GM18517 (cell line): Measurements from ENCODE around the gene USP34.
"Not testable (repeated sequence)": the region's sequence is repeated elsewhere in the genome, so short reads cannot be mapped to it uniquely, and the experiment has no call there.

ENCODE experiments used
- ATAC-seq: cut with Tn5 transposase; IDR thresholded peaks from one replicate; pipeline ENCODE4 v1.9.1; 2021; ENCODE audit warnings: mild to moderate bottlenecking, moderate library complexity; ENCODE audit not compliant: unreplicated experiment

USP34 gene

GRCh38 chr2:61461404-61461803, 9.5 kb downstream of the USP34 start:
- no peak for ATAC-seq

- no peak for ATAC-seq
Observed at GRCh38 chr2:61460163-61460562, 10.7 kb downstream of the USP34 start.

DNA sequence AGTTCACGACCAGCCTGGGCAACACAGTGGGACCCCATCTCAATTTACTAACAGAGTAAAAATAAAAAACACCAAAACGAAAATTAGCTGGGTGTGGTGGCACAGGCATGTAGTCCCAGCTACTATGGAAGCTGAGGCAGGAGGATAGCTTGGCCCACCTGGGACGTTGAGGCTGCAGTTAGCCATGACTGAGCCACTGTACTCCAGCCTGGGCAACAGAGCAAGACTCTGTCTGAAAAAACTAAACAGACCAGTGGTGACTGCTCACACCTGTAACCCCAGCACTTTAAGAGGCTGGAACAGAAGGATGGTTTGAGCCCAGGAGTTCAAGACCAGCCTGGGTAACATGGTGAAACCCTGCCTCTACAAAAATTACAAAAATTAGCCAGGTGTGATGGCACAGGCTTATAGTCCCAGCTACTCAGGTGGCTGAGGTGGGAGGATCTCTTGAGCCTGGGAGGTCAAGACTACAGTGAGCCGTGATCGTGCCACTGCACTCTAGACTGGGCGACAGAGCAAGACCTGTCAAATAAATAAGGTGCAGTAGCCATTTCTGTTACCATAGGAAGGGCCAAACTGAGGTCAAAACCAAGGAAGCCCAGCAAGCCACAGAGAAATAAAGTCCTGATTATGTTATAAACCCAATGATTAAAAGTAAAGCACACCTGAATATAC, 14.0 kb downstream of the USP34 start:
- ATAC-seq = no peak

GRCh38 chr2:61456070-61456745, 14.7 kb downstream of the USP34 start:
- no peak for ATAC-seq

DNA sequence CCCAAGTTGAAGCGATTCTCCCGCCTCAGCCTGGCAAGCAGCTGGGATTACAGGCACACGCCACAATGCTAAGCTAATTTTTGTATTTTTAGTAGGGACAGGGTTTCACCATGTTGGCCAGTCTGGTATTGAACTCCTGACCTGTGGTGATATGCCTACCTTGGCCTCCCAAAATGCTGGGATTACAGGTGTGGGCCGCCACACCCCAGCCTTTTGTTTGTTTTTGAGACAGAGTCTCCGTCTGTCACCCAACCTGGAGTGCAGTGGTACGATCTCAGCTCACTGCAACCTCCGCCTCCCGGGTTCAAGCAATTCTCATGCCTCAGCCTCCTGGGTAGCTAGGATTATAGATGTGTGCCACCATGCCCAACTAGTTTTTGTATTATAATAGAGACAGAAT, 15.9 kb downstream of the USP34 start:
- not testable (repeated sequence) for ATAC-seq

- no peak for ATAC-seq
Observed at GRCh38 chr2:61454383-61454782, 16.5 kb downstream of the USP34 start.

GRCh38 chr2:61452392-61452791, 18.5 kb downstream of the USP34 start:
- ATAC-seq = no peak

DNA sequence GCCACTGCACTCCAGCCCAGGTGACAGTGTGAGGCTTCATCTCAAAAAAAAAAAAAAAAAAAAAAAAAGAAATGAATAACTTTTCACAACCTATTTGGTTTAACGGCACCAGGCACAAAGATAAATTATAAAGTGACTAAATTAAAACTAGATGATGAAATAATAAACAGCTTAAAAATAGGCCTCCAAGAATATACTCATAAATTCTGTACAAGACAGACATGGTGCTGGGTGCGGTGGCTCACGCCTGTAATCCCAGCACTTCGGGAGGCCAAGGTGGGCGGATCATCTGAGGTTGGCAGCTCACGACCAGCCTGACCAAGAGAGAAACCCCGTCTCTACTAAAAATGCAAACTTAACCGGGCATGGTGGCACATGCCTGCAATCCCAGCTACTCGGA, 19.7 kb downstream of the USP34 start:
- no peak for ATAC-seq

GRCh38 chr2:61450144-61450543, 20.7 kb downstream of the USP34 start:
- no peak for ATAC-seq

DNA sequence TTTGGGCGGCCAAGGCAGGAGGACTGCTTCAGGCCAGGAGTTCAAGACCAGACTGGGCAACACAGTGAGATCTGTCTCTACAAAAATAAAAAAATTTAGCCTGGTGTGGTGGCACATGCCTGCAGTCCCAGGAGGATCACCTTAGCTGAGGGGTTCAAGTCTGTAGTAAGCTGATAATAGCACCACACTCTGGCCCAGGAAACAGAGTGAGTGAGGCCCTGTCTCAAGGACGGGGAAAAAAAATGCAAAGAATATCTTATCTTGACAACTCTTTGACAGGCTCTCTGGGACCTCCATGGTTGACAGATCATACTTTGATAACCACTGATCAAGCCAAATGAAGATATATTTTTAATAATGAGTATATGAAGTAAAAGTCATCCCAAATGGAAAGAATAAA, 22.7 kb downstream of the USP34 start:
- no peak for ATAC-seq

- ATAC-seq = not testable (repeated sequence)
Observed at GRCh38 chr2:61446971-61447370, 23.9 kb downstream of the USP34 start.

DNA sequence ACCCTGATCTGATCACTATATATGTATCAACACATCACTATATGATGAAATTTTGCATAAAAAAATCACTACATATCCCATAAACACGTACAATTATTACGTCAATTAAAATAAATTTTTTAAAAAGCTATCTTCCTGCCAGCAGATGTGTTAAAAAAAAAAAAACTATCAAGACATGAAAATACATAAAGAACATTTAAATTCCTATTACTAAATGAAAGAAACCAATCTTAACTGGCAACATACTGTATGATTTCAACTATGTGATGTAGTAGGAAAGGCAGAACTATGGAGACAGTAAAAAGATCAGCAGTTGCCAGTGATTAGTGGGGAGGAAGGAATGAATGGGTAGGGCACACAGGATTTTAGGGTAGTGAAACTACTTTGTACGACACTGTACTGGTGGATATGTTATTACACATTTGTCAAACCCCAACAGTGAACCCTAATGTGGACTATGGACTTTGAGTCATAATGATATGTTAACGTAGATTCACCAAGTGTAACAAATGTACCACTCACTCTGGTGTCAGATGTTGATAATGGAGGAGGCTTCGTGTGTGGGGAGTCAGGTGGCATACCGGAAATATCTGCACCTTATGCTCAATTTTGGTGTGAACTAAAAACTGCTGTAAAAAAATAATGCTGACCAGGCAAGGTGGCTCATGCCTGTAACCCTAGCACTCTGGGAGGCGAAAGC, 27.4 kb downstream of the USP34 start:
- ATAC-seq = peak; percentile 96

DNA sequence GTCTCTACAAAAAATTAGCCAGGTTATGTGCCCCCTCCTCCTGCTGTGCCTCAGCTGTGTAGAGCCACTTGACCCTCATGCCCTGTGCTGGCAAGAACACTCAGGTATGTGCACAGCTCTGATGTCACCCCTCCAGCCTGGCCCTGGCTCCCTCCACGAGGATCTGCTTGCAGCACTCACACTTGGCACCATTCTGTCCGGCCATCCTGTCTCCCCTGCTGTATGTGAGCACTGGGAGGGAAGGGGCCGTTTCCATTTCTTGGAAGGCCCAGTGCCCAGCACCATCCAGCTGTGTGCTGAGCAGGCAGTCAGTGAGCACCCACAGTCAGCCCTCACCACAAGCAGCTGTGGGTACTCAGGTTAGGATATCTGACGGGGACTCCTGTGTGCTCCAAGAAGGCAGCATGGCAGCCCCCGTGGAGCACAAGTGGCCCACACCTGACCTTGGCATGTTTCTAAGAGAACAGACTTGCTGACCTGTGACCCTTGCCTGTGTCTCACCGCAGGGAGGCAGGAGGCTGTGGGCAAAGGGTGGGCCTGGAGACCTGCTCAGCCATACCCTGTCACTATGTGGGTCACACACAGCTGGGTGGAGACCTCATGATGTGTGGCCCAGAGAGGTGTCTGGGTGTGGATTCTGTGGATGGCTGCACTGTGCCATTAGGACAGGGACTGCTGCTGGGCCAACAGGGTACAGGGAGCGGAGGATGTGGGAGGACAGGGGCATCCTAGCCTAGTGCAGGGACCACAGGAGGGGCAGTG, 31.5 kb downstream of the USP34 start:
- no peak for ATAC-seq

DNA sequence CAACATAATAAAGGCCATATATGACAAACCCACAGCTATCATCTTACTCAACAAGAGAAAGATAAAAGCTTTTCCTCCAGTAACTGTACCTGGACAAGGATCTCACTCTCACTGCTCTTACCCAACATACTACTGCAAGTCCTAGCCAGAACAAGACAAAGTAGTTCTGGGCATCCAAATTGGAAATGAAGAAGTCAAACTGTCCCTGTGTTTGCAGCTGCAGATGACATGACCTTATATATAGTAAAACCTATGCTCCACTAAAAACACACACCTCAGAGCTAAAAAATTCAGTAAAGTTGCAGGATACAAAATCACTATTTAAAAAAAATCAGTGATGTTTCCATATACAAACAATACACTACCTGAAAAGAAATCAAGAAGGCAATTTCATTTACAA, 32.2 kb downstream of the USP34 start:
- ATAC-seq = no peak

DNA sequence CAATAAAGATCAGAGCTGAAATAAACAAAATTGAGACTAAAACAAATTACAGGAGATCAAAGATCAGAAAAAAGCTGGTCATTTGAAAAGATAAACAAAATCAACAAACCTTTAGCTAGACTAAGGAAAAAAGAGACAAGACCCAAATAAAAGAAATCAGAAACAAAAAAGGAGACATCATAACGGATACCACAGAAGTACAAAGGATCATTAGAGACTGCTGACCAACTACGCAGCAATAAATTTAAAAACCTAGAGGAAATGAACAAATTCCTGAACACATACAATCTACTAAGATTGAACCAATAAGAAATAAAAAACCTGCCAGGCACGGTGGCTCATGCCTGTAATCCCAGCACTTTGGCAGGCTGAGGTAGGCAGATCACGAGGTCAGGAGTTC, 33.7 kb downstream of the USP34 start:
- ATAC-seq = no peak

GRCh38 chr2:61436092-61436491, 34.8 kb downstream of the USP34 start:
- no peak for ATAC-seq

DNA sequence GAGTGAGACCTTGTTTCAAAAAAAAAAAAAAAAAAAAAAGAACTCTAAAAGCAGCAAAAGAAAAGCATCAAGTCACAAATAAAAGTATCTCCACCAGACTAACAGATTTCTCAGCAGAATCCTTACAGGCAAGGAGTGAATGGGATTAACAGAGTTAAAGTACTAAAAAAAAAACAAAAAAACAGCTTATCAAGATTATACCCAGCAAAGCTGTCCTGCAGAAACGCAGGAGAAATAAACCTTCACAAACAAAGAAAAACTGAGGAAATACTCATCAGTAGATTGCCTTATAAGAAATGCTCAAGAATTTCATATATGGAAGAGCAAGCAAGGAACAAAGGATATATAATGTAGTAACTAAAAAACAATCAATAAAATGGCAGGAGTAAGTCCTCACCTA, 35.6 kb downstream of the USP34 start:
- ATAC-seq = no peak

DNA sequence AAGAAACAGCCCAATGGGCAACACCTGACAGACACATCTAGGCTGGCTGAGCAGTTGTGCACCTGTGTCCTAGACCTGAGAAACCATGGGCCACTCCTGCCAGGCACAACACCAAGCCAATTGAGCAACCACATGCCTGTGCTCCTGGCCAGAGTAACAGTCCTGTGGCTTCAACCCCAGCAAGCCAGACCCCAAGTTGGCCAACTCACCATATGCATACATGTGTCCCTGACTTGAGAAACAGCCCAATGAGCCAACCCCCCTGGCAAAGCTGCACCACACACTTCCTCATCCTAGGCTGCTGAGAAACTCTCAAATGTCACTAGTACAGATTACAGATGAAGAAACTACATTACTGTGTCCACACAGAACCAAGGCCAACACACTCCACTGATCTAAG, 36.6 kb downstream of the USP34 start:
- no peak for ATAC-seq

DNA sequence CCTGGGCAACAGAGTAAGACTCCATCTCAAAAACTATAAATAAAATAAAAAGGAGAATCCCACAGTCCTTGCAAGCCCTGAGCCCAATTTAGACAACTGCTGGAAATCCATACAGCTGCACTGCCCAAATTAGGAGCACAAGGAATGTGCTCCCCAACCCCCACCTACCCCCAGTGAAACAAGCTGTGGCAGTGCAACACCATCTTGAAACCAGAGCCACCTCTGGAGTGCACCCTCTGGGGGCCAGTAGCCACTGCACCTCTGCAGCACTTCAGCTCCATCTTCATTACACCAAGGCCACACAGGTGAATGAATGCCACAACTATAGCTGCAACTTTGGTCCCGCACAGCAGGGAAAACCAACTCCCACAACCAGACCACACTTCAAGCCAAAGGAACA, 37.3 kb downstream of the USP34 start:
- no peak for ATAC-seq

DNA sequence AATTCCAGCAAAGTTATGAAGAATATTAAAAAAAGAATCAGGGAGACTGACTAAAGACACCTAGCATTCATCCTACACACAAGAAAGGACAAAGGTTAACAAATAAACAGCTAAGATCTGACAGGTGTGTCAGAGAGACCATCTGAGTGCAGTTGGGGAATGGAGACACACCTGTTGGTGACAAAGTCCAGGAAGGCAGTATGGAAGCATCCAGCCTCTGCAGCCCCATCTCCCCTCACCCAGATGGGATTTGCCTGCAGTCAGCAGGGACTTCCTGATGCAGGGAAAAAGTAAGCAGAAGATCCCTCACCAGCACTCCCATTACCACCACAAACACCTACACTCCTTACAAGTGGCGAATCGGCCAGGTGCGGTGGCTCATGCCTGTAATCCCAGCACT, 37.9 kb downstream of the USP34 start:
- no peak for ATAC-seq

DNA sequence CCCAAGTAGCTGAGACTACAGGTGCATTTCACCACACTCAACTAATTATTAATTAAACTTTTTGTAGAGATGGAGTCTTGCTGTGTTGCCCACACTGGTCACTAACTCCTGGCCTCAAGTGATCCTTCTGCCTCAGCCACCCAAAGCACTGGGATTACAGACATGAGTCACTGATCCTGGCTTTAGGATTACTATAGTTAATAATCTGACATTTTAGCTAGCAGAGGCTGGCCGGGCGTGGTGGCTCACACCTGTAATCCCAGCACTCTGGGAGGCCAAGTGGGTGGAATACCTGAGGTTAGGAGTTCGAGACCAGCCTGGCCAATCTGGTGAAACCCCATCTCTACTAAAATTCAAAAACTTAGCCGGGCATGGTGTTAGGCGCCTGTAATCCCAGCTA, 39.5 kb downstream of the USP34 start:
- no peak for ATAC-seq
